ENCODE data around the gene DMD. TPM values are rescaled to one million over a fixed set of nuclear protein-coding genes. Genes with fewer than 3 reads are reported as not detected.

Gene DMD
- total RNA-seq, 4 donors from 2014 or later = 2.2 to 26.7 (median 7.8) TPM

DNA sequence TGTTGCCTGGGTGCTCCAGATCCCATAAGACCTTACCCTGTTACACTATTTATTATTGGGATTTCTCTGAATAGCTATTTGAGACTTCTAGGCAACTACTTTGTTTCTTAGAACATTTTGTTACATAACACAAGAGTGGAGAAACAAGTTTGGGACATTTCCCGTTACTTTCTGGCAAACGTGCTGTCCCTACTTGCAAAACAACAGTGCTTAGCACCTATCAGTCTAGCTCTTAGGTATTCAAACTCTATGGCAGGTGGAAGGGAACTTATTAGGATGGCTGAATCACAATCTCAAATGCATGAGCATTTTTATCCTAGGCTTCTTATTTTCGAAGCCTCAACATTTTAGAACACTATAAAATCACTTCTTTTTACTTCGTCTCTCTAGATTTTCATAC is 613.6 kb downstream of the DMD start:
- Histone ChIP-seq H3K4me3 (no peak overlapping the region), H3K36me3 (no peaks in the 10 kb centered on the region), H3K4me1 (no peaks in the 10 kb centered on the region), H3K27me3 (no peaks in the 10 kb centered on the region), H3K9me3 (no peaks in the 10 kb centered on the region), H3K27ac (no peak overlapping the region)
- WGBS, 2 donors = 49 to 71% methylated on average over 4 of the region's 4 CpGs
- intact Hi-C loops (cut with DNase I) = no loop called here
- TF ChIP-seq POLR2A (IDR thresholded peaks at IDR 0.05) = no peak
- no peak for TF ChIP-seq CTCF (IDR thresholded peaks at IDR 0.05)
- no peak for DNase-seq

GRCh38 chrX:32592786-32593185 is 618.6 kb downstream of the DMD start:
- intact Hi-C loops (cut with DNase I) = no loop called here
- Histone ChIP-seq H3K27ac (no peak overlapping the region), H3K27me3 (no peaks in the 10 kb centered on the region), H3K4me1 (no peaks in the 10 kb centered on the region), H3K9me3 (peaks cover 0 to 6% (median 0%) of the 10 kb centered on the region in 3 donors), H3K4me3 (no peak overlapping the region), H3K36me3 (no peaks in the 10 kb centered on the region)
- 39% methylated on average over 2 of the region's 7 CpGs; no CpG with 5 or more reads in 1 of the 2 donors for WGBS, 2 donors
- no peak for DNase-seq
- no peak for TF ChIP-seq POLR2A (IDR thresholded peaks at IDR 0.05)
- no peak for TF ChIP-seq CTCF (IDR thresholded peaks at IDR 0.05)

- no peak for DNase-seq
- Histone ChIP-seq H3K4me1 (no peaks in the 10 kb centered on the region), H3K4me3 (no peak overlapping the region), H3K27me3 (no peaks in the 10 kb centered on the region), H3K27ac (no peak overlapping the region), H3K36me3 (no peaks in the 10 kb centered on the region), H3K9me3 (peaks cover 0 to 6% (median 0%) of the 10 kb centered on the region in 3 donors)
- TF ChIP-seq POLR2A (IDR thresholded peaks at IDR 0.05) (no peak), CTCF (IDR thresholded peaks at IDR 0.05) (no peak)
- 87 to 100% methylated on average over 1 to 3 of the region's 10 CpGs for WGBS, 2 donors
- intact Hi-C loops (cut with DNase I) = no loop called here
Observed at GRCh38 chrX:32591589-32591988, 619.8 kb downstream of the DMD start.

DNA sequence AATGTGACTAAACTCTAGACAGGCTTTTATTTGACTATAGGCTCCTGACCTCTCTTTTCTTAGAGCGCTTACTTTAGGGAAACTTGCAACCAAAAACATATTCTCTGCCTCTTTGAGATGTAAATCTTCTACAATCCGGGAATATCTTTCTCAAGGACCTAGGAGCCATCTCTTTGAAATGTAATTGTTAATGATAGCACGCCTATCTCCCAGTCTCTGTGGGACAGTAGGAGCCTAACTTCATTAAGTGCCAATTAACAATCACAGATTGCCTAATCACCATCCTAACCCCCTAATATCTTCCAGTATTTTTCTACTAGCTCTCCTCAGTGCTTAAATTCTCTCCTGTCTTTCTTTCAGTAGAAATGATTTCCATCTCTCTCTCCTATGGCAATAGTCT is 628.6 kb downstream of the DMD start:
- Histone ChIP-seq H3K9me3 (no peaks in the 10 kb centered on the region), H3K4me1 (no peaks in the 10 kb centered on the region), H3K27me3 (no peaks in the 10 kb centered on the region), H3K36me3 (no peaks in the 10 kb centered on the region), H3K4me3 (no peak overlapping the region), H3K27ac (no peak overlapping the region)
- no peak for TF ChIP-seq CTCF (IDR thresholded peaks at IDR 0.05)
- no peak for TF ChIP-seq POLR2A (IDR thresholded peaks at IDR 0.05)
- intact Hi-C loops (cut with DNase I) = no loop called here
- 42 to 69% methylated on average over 3 of the region's 3 CpGs for WGBS, 2 donors
- no peak for DNase-seq

GRCh38 chrX:32576885-32577284 is 634.5 kb downstream of the DMD start:
- TF ChIP-seq CTCF (IDR thresholded peaks at IDR 0.05) (no peak), POLR2A (IDR thresholded peaks at IDR 0.05) (no peak)
- intact Hi-C loops (cut with DNase I) = no loop called here
- 61 to 70% methylated on average over 2 of the region's 2 CpGs for WGBS, 2 donors

More at GRCh38 chrX:32576885-32577284, 634.5 kb downstream of the DMD start:
- no peaks in the 10 kb centered on the region for H3K4me1 ChIP-seq
- no peak overlapping the region for H3K4me3 ChIP-seq
- H3K27me3 ChIP-seq = no peaks in the 10 kb centered on the region
- no peaks in the 10 kb centered on the region for H3K36me3 ChIP-seq
- no peak for DNase-seq
- no peak overlapping the region for H3K27ac ChIP-seq
- no peaks in the 10 kb centered on the region for H3K9me3 ChIP-seq
